ENCODE results near the gene GUCY1B1.

- TF ChIP-seq CTCF (IDR thresholded peaks at IDR 0.05) (no peak), POLR2A (IDR thresholded peaks at IDR 0.05) (no peak)
Measured at GRCh38 chr4:155711556-155711955, 47.3 kb upstream of the GUCY1B1 start.

All from esophagus squamous epithelium (tissue), 4 donors.